Ectodermal cell (in vitro differentiated cells): Measurements from ENCODE around the gene EIF4G3.
"Not testable (repeated sequence)": the region's sequence is repeated elsewhere in the genome, so short reads cannot be mapped to it uniquely, and the experiment has no call there.

Experiments
- H3K27ac ChIP-seq: 2 replicates; pipeline ENCODE4 v1.7.0; 2013; ENCODE audit warnings: mild to moderate bottlenecking, low read depth, low read length; ENCODE audit not compliant: insufficient read depth, poor library complexity, severe bottlenecking
- H3K27me3 ChIP-seq: 2 replicates; pipeline ENCODE4 v1.7.0; 2013; ENCODE audit warnings: mild to moderate bottlenecking, low read length; ENCODE audit not compliant: insufficient read depth, control insufficient read depth, poor library complexity, severe bottlenecking
- H3K36me3 ChIP-seq: one replicate; pipeline ENCODE4 v1.7.0; 2013; ENCODE audit warnings: low read length; ENCODE audit not compliant: control insufficient read depth, insufficient read depth
- H3K4me1 ChIP-seq: one replicate; pipeline ENCODE4 v1.7.0; 2013; ENCODE audit warnings: low read length; ENCODE audit not compliant: control insufficient read depth, insufficient read depth
- H3K4me3 ChIP-seq: 2 replicates; pipeline ENCODE4 v1.7.0; 2013; ENCODE audit warnings: low read depth, low read length, control low read depth; ENCODE audit not compliant: insufficient read depth
- H3K9me3 ChIP-seq: 2 replicates; pipeline ENCODE4 v1.7.0; 2013; ENCODE audit warnings: mild to moderate bottlenecking, low read length, moderate library complexity; ENCODE audit not compliant: control insufficient read depth
- WGBS, 2 experiments: methylation state at CpG; one replicate each; pipeline ENCODE4 v1.1.7; 2013; ENCODE audit warnings: missing lambda C conversion rate in 2 of 2; 5-methylcytosine and 5-hydroxymethylcytosine counted together

EIF4G3 gene

DNA sequence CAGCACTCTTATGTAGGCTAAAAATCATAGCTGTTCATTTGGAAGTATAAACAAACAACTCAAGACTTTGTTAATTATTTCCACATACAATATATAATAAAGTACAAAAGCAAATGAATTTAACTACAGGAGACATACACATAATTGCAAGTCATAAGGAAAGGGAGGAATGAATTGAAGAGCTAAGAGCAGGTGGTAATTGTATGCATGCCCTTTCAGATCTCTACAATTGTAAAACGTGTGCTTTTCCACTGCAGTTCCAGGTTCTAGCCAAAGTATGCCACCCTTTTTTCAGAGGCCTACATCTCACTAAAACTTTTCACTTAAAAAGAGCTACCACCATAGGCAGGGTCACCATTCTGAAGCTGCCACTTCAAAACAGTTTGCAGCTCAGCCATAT, 346.8 kb downstream of the EIF4G3 start:
- H3K36me3 ChIP-seq: peaks cover 8% of the 10 kb centered on the region

DNA sequence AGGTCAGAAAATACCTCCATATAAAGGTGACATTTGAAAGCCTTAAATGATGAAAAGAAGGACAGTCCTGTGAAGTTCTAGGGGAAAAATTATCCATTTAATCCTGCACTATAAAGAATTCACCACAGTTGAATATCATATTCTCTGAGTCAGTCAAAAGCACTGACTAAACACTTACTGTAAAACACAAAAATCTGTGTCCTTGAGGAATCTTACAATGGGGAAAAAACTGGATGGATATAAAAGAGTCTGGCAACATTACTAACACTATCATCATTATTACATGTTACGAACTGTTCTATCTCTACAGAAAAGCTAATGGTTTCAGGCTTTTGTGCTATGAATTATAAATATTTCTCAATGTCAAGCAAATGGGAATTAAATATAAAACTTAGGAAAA, 347.2 kb downstream of the EIF4G3 start:
- Histone ChIP-seq H3K27ac (no peak overlapping the region), H3K9me3 (no peaks in the 10 kb centered on the region), H3K36me3 (peaks cover 8% of the 10 kb centered on the region), H3K4me1 (no peaks in the 10 kb centered on the region), H3K27me3 (no peaks in the 10 kb centered on the region), H3K4me3 (no peak overlapping the region)
- WGBS, 2 experiments: no CpG with 5 or more reads among the region's 1 CpG

More for the DNA sequence above, 346.8 kb downstream of the EIF4G3 start:
- Histone ChIP-seq H3K27ac (no peak overlapping the region), H3K27me3 (no peaks in the 10 kb centered on the region), H3K9me3 (no peaks in the 10 kb centered on the region), H3K4me3 (no peak overlapping the region), H3K4me1 (no peaks in the 10 kb centered on the region)
- 74 to 92% methylated on average over 1 of the region's 1 CpG for WGBS, 2 experiments

DNA sequence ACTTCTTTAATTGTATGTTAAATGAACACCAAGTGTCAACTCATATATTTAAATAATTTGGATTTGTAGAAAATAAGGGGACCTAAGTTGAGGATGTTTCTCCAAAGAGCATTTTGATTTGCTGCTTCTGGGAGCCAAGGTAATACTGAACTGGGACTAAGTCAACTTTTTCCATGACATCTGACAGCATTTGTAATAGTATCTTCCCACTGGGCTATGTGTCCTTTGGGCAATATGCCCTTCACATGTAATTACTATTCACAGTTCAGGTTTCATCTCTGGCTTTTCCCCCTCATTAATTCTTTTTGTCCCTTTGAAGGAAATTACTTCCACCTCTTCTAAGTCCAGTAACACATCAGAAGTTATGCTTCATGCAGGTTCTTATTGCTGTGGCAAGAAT, 352.9 kb downstream of the EIF4G3 start:
- H3K9me3 ChIP-seq: no peaks in the 10 kb centered on the region
- no peak overlapping the region for H3K4me3 ChIP-seq
- no peaks in the 10 kb centered on the region for H3K27me3 ChIP-seq
- no peaks in the 10 kb centered on the region for H3K4me1 ChIP-seq
- H3K27ac ChIP-seq: no peak overlapping the region
- H3K36me3 ChIP-seq: peaks cover 12% of the 10 kb centered on the region

DNA sequence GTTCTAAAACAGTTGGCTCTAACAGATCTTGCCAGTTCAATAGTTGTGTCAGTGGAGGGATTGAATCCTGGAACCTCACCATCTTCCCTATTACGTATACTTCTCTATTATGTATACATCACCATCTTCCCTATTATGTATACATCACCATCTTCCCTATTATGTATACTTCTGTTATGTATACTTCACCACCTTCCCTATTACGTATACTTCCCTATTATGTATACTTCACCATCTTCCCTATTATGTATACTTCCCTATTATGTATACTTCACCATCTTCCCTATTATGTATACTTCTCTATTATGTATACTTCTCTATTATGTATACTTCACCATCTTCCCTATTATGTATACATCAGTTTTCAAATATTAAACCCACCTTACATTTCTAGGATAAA, 355.2 kb downstream of the EIF4G3 start:
- Histone ChIP-seq H3K27me3 (no peaks in the 10 kb centered on the region), H3K4me3 (no peak overlapping the region), H3K27ac (no peak overlapping the region), H3K9me3 (no peaks in the 10 kb centered on the region), H3K36me3 (peaks cover 26% of the 10 kb centered on the region), H3K4me1 (no peaks in the 10 kb centered on the region)
- 46 to 50% methylated on average over 2 of the region's 2 CpGs for WGBS, 2 experiments

DNA sequence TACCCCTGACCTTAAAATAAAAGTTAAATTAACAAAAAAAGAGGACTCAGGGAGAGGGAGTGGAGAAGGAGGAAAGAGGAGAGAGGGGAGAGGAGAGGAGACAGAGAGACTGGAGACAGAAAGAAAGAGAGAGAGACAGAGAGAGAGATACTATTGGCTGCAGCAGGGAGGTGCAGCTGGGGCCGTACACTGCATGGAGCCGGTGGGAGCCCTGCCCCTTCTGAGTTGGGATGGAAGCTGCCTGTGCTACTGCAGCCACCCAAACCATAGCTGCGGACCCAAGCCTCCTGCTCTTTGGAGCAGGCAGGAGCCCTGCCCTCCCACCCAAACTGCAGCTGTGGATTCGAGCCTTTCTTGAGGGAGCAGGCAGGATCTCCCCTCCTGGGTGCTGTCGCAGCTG, 356.9 kb downstream of the EIF4G3 start:
- Histone ChIP-seq H3K4me1 (no peaks in the 10 kb centered on the region), H3K4me3 (no peak overlapping the region), H3K9me3 (no peaks in the 10 kb centered on the region), H3K27ac (no peak overlapping the region), H3K27me3 (no peaks in the 10 kb centered on the region), H3K36me3 (peaks cover 23% of the 10 kb centered on the region)
- WGBS, 2 experiments: 81 to 85% methylated on average over 5 of the region's 5 CpGs

DNA sequence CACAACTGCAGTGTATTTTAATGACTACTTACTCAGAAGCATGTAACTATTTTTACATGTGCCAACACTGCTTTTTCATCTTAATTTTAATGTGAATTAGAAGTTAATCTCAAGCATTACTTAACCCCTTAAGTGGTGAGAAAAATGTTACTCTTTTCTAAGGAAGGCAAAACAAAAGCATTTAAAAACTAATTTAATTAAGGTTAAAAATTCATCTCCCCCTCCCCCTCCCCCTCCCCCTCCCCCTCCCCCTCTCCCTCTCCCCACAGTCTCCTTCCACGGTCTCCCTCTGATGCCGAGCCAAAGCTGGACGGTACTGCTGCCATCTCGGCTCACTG, 362.2 kb downstream of the EIF4G3 start:
- Histone ChIP-seq H3K27ac (no peak overlapping the region), H3K4me3 (no peak overlapping the region), H3K9me3 (no peaks in the 10 kb centered on the region), H3K4me1 (no peaks in the 10 kb centered on the region), H3K36me3 (peaks cover 26% of the 10 kb centered on the region), H3K27me3 (no peaks in the 10 kb centered on the region)
- no CpG with 5 or more reads among the region's 4 CpGs for WGBS, 2 experiments

DNA sequence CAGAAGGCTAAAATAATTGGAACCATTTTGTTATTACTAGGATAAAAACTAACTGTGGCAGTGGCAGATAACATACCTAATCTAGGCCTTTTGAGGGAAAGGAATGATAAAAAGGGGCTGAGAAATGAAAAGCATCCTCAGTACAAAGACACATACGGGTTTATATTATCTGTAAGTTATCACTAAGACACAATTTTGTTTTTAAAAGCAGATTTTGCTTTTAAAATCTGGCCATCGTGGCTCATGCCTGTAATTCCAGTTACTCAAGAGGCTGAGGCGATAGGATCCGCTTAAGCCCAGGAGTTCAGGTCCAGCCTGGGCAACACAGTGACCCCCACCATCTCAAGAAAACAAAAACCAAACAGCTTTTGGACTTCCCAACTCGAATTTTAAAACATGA, 364.8 kb downstream of the EIF4G3 start:
- no peak overlapping the region for H3K4me3 ChIP-seq

DNA sequence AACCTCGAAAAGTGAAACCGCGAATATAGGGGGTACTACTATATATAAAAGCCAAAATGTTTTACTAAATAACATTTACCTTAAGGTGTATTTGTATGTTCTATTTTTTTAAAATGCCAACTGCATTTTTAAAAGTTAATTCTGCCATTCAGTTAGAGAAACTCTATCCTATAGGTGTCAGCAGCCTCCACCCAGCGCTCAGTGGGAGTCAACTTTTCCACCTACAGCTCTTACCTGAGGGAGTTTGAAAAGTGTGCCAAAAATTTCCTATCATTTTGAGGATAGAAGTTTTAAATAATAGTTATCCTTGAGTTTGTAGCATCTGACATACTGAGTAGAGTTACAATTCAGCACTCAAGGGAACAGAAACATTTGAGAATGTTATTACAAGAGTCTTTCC, 383.5 kb downstream of the EIF4G3 start:
- no peaks in the 10 kb centered on the region for H3K27me3 ChIP-seq
- no peaks in the 10 kb centered on the region for H3K4me1 ChIP-seq
- WGBS, 2 experiments: 80 to 100% methylated on average over 1 of the region's 4 CpGs
- no peaks in the 10 kb centered on the region for H3K36me3 ChIP-seq
- H3K9me3 ChIP-seq: no peaks in the 10 kb centered on the region
- H3K27ac ChIP-seq: no peak overlapping the region
- H3K4me3 ChIP-seq: no peak overlapping the region

More for the DNA sequence above, 364.8 kb downstream of the EIF4G3 start:
- Histone ChIP-seq H3K9me3 (no peaks in the 10 kb centered on the region), H3K4me1 (no peaks in the 10 kb centered on the region), H3K27ac (no peak overlapping the region), H3K36me3 (peaks cover 9% of the 10 kb centered on the region), H3K27me3 (no peaks in the 10 kb centered on the region)
- WGBS, 2 experiments: 95 to 96% methylated on average over 4 to 5 of the region's 5 CpGs

DNA sequence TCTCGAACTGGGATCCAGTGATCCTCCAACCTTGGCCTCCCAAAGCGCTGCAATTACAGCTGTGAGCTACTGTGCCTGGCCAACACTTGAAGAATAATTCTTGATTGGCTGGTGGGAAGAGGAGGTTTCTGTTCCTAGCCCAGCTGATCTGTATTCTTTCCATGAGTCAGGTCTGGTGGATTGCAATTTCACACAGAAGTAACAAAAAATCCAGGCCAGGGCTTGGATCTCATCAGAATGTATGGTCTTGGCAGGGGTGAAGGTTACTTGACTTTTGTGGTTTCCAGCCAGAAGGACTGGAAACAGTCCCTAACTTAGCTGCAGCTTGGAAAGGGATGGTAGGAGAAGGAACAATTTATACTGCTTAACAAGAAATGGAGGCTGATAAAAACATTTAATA, 384.5 kb downstream of the EIF4G3 start:
- Histone ChIP-seq H3K27me3 (no peaks in the 10 kb centered on the region), H3K36me3 (no peaks in the 10 kb centered on the region), H3K4me1 (no peaks in the 10 kb centered on the region), H3K27ac (no peak overlapping the region), H3K4me3 (no peak overlapping the region), H3K9me3 (no peaks in the 10 kb centered on the region)
- WGBS, 2 experiments: 90 to 96% methylated on average over 2 of the region's 2 CpGs

DNA sequence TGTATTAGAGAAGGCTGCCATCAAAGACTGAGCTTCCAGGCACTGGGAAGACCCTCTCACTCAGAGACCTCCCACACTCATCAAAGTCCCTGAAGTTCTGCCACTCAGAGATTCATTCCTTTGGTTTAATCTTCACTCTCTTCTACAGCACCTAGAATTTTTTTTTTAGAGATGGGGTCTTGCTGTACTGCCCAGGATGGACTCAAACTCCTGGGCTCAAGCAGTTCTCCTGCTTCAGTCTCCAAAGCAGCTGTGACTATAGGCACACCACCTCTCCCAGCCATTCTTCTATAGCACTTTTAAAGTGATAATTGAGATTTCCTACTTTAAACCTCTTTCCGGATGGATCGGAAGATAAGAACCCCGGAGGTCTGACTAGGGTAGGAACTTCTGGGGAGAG, 385.9 kb downstream of the EIF4G3 start:
- H3K27ac ChIP-seq: no peak overlapping the region

DNA sequence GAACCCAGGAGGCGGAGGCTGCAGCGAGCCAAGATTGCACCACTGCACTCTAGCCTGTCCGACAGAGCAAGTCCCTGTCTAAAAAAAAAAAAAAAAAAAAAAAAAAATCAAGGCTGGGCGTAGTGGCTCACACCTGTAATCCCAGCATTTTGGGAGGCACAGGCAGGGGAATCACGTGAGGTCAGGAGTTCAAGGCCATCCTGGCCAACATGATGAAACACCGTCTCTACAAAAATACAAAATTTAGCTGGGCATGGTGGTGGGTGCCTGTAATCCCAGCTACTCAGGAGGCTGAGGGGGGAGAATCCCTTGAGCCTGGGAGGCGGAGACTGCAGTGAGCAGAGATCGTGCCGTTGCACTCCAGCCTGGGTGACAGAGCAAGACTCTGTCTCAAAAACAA, 387.1 kb downstream of the EIF4G3 start:
- not testable (repeated sequence) for H3K9me3 ChIP-seq, H3K27ac ChIP-seq, H3K27me3 ChIP-seq, H3K4me1 ChIP-seq, H3K4me3 ChIP-seq, H3K36me3 ChIP-seq
- 93% methylated on average over 9 of the region's 9 CpGs for WGBS, 2 experiments

More for the DNA sequence above, 385.9 kb downstream of the EIF4G3 start:
- H3K4me1 ChIP-seq: no peaks in the 10 kb centered on the region
- no peaks in the 10 kb centered on the region for H3K27me3 ChIP-seq
- no peak overlapping the region for H3K4me3 ChIP-seq
- H3K36me3 ChIP-seq: no peaks in the 10 kb centered on the region
- 95% methylated on average over 3 of the region's 3 CpGs for whole genome bisulfite sequencing, 2 experiments
- no peaks in the 10 kb centered on the region for H3K9me3 ChIP-seq
